Measurements from ENCODE around the gene ABCA7.

DNA sequence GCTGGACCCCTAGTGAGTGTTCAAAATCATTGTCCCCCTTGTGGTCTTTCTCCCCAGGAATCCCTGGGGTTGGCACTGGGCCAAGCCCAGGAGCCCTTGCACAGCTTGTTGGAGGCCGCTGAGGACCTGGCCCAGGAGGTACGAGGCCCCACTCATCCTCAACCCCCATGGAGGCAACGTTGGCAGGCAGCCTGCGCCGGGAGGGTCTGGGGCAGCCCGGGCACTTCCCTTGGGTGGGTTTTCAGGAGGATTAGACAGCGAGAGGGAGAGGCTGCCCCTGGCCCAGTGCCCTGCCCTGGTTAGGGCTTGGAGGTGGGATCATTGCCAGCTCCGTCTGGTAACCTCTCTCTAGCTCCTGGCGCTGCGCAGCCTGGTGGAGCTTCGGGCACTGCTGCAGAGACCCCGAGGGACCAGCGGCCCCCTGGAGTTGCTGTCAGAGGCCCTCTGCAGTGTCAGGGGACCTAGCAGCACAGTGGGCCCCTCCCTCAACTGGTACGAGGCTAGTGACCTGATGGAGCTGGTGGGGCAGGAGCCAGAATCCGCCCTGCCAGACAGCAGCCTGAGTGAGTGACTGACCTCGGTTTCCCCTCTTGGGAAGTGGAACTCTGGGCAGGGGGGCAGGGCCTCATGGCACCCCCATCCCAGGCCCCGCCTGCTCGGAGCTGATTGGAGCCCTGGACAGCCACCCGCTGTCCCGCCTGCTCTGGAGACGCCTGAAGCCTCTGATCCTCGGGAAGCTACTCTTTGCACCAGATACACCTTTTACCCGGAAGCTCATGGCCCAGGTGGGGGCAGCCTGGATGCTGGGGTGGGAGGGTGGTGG lies 3.0 kb downstream of the ABCA7 start:
- TF ChIP-seq, protein P1, sequence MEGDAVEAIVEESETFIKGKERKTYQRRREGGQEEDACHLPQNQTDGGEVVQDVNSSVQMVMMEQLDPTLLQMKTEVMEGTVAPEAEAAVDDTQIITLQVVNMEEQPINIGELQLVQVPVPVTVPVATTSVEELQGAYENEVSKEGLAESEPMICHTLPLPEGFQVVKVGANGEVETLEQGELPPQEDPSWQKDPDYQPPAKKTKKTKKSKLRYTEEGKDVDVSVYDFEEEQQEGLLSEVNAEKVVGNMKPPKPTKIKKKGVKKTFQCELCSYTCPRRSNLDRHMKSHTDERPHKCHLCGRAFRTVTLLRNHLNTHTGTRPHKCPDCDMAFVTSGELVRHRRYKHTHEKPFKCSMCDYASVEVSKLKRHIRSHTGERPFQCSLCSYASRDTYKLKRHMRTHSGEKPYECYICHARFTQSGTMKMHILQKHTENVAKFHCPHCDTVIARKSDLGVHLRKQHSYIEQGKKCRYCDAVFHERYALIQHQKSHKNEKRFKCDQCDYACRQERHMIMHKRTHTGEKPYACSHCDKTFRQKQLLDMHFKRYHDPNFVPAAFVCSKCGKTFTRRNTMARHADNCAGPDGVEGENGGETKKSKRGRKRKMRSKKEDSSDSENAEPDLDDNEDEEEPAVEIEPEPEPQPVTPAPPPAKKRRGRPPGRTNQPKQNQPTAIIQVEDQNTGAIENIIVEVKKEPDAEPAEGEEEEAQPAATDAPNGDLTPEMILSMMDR (IDR thresholded peaks at IDR 0.05; ENCODE audit: low read length) = no peak
- TF ChIP-seq EZH2 (optimal IDR thresholded peaks at IDR 0.05; ENCODE audit: low read depth, low read length) = no peak
